Measurements from ENCODE around the gene GHRHR.

Gene GHRHR

DNA sequence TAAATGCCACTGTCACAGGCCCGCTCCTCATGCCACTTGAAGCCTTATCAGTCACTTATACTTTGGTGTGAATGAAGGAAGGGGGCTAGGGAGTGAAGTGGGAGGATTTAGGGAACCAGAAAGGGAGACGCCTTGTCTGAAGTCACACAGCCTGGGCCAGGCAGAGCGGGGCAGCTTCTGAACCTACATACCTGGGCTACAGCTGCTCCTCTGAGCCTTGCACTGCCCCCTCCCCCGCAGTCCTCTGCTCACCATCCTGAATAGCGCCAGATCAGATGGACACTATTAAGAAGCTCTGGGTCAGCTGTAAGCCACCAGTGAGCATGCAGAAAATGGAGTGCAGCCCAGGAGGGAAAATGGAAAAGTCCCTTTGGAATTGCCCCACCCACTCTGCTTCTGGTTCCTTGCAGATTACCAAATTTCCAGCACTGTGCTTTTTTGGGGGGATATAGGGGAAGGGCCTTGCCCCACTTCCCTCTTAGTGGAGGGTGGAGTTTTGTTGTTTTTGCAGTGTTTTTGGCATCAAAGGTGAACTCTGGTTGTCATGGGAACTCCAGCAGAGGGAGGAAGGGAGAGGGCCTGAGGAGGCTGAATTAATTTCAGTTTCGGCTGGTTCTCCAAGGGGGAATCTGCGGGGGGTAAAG lies 53.4 kb downstream of the GHRHR start:
- no peak for DNase-seq

DNA sequence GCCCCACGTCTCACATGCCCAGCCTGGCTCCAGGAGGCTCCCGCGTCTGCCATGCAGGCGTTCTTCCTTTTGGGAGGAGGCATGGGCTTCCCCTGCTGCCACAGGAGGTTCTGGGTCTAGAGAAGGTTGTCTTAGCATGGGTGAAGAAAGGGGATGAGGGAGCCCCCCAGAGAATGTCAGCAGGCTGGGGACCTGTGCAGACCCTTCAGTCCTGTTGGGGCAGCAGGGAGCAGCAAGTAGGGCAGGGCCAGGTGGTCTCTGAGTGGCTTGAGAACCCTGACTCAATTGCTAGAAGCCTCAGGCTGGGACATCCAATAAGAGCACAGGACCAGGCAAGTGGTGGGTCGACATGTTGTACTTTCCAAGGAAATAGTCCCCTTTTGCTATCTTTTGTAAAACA lies 54.0 kb downstream of the GHRHR start:
- DNase-seq = no peak

DNA sequence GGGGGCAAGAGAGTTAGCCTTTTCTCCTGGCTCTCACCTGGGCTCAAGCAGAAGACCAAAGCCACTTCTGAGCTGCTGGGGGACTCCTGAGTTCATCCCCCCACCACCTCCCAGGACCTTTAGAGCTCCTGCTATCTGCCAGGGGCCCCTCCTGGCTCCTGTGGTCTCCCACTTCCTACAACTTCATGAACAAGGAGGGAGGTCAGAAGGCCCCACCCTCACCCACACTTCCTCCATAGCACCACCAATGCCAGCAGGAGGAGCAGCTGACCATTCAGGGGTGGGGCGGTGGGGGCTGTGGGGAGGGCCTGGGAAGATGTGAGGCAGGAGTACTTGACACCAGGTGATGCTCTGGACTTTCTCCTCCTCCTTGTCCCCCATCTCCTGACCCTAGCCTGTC lies 55.8 kb downstream of the GHRHR start:
- DNase-seq = no peak

DNA sequence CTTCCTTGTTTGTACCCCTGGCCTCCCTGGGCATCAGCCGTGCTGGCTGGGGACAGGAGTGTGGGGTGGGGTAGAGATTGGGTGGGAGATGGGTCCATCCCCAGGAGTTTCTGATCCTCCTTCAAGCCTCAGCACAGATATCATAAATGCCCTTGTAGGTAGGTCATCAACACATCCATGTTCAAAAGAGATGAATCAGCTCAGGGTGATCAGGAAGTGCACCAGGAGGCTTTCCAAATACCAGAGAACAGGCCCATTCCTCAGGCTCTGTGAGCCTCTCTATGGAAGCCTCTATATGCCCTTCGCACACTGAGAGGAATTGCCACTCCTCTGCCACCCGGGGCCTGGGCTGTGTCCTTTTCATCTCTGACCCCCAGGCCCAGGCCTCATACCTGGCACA lies 56.4 kb downstream of the GHRHR start:
- no peak for DNase-seq

DNA sequence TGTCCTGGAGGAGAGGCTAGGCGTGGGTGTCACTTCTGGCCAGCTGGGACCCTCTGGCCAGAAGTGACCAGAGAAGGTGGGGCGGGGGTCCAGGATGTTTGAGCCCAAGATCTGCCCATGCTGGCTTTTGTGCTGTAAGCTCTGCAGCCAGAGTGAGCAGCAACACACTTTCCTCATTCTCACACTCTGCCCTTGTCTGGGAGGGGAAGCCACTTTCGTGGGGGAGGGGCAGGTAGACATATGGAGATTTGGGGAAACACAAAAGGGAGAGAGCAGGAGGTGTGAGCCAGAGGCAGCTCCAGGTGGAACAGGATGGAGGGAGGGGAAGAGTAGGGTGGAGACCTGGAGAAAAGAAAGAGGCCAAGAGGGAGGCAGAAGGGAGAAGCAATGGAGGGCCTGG lies 56.9 kb downstream of the GHRHR start:
- no peak for DNase-seq

DNA sequence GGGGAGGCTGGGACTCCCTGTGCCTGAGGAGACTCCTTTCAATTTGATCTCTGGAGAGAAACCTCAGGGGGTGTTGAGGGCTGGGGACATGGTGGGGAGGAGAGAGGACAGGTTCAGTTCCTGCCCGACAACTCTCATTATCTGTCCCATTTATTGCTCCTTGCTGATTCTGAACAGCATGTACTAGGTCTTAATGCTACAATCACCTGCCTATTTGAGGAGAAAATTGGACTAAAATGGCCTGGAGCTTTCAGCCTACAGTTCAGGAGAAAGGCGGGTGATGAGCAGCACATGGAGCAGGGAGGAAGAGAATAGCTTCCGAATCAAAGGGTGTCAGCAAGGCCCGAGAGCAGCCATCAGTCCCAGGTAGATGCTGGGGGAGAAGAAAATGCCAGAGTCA lies 58.4 kb downstream of the GHRHR start:
- no peak for DNase-seq

DNA sequence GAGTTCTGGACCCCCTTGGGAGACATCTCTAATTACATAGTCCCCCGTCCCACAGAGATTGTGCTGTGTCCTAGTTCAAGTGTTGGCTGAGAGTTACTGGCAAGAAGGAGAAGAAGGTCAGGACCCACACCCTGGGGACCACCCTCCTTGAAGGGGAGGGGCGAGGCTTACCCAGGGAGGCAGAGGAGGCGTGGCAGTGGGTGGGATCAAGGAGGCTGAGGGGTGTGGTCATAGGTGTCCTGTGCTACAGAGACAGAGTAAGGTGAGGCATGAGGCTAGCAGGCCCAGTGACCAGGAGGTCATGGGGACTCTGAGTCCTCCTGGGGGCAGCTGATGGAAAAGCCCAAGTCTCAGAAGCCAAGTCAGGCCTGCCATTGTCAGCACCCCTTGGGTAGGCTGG lies 59.0 kb downstream of the GHRHR start:
- DNase-seq = no peak

DNA sequence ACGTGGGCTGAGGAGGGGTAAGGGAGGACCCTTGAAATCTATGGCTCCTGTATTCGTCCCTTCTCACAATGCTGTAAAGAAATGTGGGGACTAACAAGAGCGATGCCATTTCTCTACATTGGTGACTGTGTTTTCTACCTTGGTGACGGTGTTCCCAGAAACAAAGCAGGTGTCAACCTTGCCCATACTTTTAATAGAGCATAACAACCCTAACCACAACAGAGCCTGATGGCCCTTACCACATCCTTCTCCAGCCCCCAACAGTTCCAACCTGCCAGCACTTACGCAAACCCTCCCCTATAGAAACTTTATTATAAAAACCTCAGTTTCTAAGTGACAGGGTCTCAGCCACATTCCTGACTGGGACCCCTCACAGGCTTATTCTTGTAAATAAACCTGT lies 60.1 kb downstream of the GHRHR start:
- no peak for DNase-seq

DNA sequence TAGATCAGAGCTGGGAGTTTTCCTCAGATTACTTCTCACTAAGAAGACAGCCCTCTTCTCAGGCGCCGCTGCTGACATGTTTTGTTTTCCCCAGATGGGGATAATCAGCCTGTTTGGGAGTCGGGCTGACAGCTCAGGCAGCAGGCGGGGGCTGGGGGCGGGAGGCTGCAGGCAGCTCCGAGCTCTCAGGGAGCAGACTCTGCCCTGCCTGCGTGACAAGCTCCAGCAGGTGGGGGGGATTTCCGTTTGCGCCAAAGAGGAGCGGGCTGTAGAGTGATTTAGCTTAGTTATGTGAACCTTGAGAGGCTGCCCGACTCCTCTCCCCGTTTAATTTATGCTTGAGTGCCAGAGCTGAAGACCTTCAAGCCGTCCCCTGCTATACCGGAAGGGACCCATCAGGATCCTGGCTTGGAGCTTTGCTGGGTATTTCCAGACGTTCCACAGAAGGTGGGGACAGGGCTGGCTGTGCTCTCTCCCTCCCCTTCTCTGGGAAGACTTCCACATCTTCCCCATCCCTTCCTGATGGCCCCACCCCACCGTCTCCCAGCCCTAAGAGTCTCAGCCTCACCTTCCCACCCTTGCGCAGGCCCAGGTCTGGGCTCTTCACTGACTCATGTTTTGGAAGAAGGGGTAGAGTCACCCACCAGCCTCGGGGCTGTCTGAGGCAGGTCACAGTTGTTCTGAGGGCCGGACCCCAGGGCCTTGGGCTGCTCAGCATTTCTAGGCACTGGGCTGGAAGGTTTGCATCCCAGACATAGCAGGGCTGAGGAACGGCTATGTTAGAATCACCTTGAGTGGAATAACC lies 63.6 kb downstream of the GHRHR start:
- DNase-seq = no peak

DNA sequence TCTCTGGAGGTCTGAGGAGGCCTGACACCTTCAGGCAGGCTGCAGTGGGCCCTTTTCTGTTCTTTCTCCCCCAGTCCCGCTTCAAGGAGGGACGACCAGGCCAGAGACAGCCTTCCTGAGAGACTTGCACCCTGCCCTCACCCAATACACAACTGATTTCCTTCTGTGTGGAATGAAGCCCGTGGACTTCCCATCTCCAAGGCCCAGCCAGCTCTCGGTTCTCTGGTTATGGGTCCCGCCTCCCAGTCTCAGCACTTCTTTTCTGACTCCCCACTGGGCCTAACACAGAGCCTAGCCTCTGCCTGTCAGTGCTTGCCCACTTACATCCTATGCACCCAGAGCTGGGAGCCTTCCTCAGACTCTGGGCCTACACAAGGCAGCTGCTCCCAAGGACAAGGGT lies 64.3 kb downstream of the GHRHR start:
- no peak for DNase-seq

DNA sequence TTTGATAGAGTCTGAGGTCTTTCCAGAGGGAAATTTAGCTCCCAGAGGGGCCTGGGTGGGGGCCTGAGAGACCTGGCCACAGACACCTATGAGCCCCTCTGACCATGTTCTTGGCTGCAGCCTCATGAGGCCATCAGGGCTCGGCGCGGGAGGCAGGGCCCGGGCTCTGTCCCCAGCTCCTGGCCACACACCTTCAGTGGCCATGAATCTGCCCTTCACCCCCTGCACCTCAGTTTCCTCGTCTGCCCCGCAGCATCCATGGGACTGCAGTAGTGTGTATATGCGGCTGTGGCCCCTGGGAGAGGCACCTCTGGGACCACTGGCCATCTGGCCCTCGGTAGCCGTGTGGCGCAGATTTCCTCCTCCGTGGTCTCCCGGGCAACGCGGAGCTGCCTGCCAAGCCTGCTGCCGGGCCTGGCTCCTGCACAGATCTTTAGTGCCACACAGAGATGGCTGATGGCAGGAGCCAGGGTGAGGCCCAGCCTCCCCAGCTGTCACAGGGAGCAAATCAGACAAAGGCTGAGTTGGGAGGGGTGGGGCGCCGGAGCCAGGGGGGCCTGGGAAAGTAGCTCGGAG lies 64.8 kb downstream of the GHRHR start:
- no peak for DNase-seq

All from stimulated activated CD4-positive, alpha-beta T cell treated with anti-CD3 and anti-CD28 coated beads, Interleukin-2, amount 100 ng/mL, for 24 hours (primary cell).